Measurements from ENCODE around the gene SLC25A25.
"Not testable (repeated sequence)": the region's sequence is repeated elsewhere in the genome, so short reads cannot be mapped to it uniquely, and the experiment has no call there.

Gene SLC25A25

GRCh38 chr9:128106940-128107467 lies 39.0 kb downstream of the SLC25A25 start:
- DNase-seq (ENCODE audit: insufficient read length, low spot score) (no peak), FAIRE-seq (no peak)

- FAIRE-seq = no peak
Measured at GRCh38 chr9:128107468-128108268, 39.6 kb downstream of the SLC25A25 start.

GRCh38 chr9:128108269-128109049 lies 40.4 kb downstream of the SLC25A25 start:
- DNase-seq (ENCODE audit: insufficient read length, low spot score) (no peak), FAIRE-seq (no peak)

More at GRCh38 chr9:128107468-128108268, 39.6 kb downstream of the SLC25A25 start:
- DNase-seq (ENCODE audit: insufficient read length, low spot score) = no peak

- DNase-seq (ENCODE audit: insufficient read length, low spot score) (no peak), FAIRE-seq (no peak)
Measured at GRCh38 chr9:128109050-128109709, 41.1 kb downstream of the SLC25A25 start.

DNA sequence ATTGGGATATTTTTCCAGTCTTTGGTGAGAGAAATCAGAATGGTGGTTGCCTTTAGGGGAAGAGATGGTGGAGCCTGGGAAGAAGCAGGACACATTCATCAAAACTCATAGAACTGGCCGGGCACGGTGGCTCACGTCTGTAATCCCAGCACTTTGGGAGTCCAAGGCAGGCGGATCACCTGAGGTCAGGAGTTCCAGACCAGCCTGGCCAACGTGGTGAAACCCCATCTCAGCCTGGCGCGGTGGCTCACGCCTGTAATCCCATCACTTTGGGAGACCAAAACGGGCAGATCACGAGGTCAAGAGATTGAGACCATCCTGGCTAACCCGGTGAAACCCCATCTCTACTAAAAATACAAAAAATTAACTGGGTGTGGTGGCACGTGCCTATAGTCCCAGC lies 43.7 kb downstream of the SLC25A25 start:
- not testable (repeated sequence) for DNase-seq (ENCODE audit: insufficient read length, low spot score); FAIRE-seq

DNA sequence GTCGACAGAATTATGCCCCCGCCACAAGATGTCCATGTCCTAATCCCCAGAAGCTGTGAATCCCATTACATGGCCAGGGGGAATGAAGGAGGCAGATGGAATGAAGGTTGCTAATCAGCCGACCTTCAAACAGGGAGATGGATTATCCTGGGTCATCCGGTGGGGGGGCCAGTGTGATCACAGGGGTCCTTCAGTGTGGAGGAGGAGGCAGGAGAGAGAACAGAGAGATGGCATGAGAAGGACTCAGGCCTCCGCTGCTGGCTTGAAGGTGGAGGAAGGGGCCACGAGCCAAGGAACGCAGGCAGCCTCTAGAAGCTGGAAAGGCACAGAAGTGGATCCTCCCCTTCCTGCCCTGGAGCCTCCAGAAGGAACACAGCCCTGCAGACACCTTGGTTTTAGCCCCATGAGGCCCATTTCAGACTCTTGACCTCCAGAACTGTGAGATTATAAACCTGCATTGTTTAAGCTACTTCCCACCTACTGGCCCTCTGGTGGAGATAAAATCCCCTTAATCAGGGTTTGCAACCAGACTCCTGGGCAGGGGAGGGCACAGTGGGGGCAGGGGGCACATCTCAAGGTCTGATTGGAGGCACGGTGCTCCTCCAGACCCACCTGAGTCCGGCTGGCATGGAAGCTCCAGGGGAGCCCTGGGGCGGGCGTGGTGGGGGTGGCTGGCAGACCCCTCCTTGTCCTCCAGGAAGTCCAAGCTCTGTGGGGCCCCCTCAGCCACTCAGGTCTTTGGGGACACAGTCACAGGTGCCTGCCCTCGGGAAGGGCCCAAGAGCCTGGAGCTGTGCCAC lies 45.7 kb downstream of the SLC25A25 start:
- DNase-seq (ENCODE audit: insufficient read length, low spot score) (no peak), FAIRE-seq (no peak)

- DNase-seq (ENCODE audit: insufficient read length, low spot score) = no peak
- FAIRE-seq = no peak
Measured at GRCh38 chr9:128114326-128115186, 46.5 kb downstream of the SLC25A25 start.

DNA sequence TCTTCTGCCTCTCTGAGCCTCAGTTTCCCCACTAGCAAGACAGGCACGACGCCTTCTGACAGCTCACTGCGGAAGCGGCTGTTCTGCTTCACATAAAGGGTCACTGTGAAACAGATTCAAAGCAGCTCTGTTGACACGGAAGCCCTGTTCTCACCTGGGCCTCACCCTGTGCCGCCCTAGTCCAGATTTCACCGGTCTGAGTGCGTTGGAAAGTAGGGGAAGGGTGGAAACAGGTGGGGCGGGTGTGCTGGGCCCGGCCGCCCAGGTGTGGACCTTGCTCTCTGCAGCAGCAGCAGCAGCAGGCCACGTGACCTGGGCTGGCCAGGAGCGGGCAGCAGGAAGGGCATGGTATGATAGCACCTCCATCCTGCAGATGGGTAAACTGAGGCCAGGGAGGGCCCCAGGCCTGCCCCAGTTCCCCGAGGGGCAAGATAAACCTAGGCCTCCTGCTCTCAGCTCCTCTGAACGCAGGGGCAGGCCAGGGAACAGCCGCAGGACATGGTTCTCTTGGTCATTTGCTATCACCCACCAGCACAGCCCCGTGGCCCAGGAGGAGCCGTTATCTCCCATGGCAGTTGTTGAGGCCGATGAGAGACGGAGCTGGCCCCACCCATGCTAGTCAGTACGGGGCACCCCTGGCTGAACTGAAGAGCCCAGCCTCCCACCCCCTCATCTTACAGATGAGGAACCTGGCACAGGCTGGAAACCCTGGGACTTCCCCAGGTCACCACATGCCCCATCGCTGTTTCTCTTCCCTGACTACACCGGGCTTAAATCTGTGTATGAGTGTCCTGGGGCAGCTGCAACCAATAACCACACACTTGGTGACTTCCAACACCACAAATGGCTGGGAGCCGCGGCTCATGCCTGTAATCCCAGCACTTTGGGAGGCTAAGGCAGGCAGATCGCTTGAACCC lies 47.4 kb downstream of the SLC25A25 start:
- FAIRE-seq = no peak
- DNase-seq (ENCODE audit: insufficient read length, low spot score) = no peak

GRCh38 chr9:128116104-128117083 lies 48.4 kb downstream of the SLC25A25 start:
- DNase-seq (ENCODE audit: insufficient read length, low spot score) (no peak), FAIRE-seq (no peak)

DNA sequence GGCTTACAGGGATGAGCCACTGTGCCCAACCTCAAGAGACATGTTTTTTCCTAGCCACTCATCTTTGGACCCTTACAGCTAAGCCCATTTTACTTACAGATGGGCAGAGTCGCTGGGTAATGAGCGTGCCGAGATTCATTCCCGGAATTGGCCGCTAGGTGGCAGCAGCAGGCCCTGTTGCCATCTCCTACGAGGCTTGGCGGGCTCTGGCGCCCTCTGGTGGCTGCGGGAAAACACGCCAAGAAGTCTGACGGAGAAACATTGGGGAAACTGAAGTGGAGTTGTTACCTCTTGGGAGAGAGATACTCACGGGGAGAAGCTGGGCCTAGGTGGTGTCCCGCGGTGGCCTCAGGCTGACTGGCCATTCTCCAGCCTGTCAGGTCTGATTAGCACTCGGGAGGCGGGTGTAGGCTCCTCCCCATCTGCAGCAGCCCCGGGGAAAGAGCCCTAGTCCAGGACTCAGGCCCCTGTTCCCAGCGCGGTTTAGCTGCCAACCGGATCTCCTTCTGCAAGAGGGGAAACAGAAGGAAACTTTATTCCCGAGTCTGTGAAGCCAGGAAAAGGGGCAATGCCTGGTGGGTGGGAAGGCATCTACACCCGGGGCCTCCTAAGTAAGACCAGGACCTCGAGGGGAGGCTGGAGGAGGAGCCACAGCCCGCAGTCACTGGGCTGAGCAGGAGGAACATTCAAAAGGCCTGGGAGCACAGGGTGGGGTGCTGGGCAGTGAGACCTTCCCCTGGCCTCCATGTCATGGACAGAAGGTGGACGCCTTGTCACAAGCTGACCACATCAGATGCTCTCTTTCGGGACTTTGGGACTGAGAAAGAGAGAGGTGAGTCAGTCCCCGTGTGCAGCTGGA lies 49.8 kb downstream of the SLC25A25 start:
- peak; percentile 66 for DNase-seq (ENCODE audit: insufficient read length, low spot score)
- peak; percentile 49 for FAIRE-seq

GRCh38 chr9:128118472-128118857 lies 50.4 kb downstream of the SLC25A25 start:
- DNase-seq (ENCODE audit: insufficient read length, low spot score) = no peak
- FAIRE-seq = no peak

DNA sequence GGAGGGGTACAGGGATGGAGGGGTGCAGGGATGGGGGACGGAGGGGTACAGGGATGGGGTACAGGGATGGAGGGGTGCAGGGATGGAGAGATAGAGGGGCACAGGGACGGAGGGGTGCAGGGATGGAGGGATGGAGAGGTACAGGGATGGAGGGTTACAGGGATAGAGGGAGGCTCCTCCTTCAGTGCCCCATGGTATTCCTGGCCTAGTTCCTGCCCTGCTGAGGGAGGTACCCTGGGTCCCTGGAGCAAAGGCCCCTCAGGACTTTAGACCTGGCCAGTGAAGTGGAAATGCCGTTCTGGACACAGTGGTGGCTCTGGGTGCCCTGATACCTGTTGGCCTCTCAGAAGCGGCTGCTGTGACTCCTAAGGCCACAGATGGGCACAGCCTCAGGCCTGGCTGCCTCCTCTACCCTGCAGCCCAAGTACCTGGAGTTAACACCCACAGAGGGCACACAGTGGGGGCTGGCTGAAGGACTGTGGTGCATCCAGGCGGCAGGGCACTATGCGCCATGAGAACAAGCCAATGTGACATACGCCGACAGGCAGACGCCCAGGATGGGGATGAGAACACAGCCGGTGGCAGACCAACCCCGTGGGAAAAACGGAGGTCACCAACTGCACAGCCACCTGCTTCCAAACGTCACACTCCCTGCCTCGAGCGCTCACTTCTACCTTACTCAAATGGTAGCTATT lies 51.1 kb downstream of the SLC25A25 start:
- FAIRE-seq (no peak), DNase-seq (ENCODE audit: insufficient read length, low spot score) (no peak)

- DNase-seq (ENCODE audit: insufficient read length, low spot score) = no peak
- FAIRE-seq = no peak
Measured at GRCh38 chr9:128120061-128120740, 52.2 kb downstream of the SLC25A25 start.

- FAIRE-seq = no peak
- DNase-seq (ENCODE audit: insufficient read length, low spot score) = no peak
Measured at GRCh38 chr9:128120741-128121465, 52.9 kb downstream of the SLC25A25 start.

- FAIRE-seq (no peak), DNase-seq (ENCODE audit: insufficient read length, low spot score) (no peak)
Measured at GRCh38 chr9:128121466-128121810, 53.4 kb downstream of the SLC25A25 start.
